BLaER1 (cell line): ENCODE results near the gene CYB561D1.
"Not testable (repeated sequence)": the region's sequence is repeated elsewhere in the genome, so short reads cannot be mapped to it uniquely, and the experiment has no call there.

Source experiments
- H3K27ac ChIP-seq: shearing (Covaris generic); formaldehyde crosslinking; 2 replicates; pipeline ENCODE4 v1.8.1; 2022
- H3K27me3 ChIP-seq: shearing (Covaris generic); formaldehyde crosslinking; 2 replicates; pipeline ENCODE4 v1.8.1; 2022
- H3K36me3 ChIP-seq: shearing (Covaris generic); formaldehyde crosslinking; 2 replicates; pipeline ENCODE4 v1.8.1; 2022
- H3K4me1 ChIP-seq: shearing (Covaris generic); formaldehyde crosslinking; 2 replicates; pipeline ENCODE4 v1.8.1; 2022
- H3K4me2 ChIP-seq: shearing (Covaris generic); formaldehyde crosslinking; 2 replicates; pipeline ENCODE4 v1.8.1; 2022
- H3K4me3 ChIP-seq: shearing (Covaris generic); formaldehyde crosslinking; 2 replicates; pipeline ENCODE4 v1.8.1; 2022
- H3K9ac ChIP-seq: shearing (Covaris generic); formaldehyde crosslinking; 2 replicates; pipeline ENCODE4 v1.8.1; 2022
- H3K9me3 ChIP-seq: shearing (Covaris generic); formaldehyde crosslinking; 2 replicates; pipeline ENCODE4 v1.8.1; 2022
- H4K20me1 ChIP-seq: shearing (Covaris generic); formaldehyde crosslinking; 2 replicates; pipeline ENCODE4 v1.8.1; 2022
- Cebpa-rat ChIP-seq: shearing (Covaris generic); IDR thresholded peaks from 2 replicates; pipeline ENCODE4 v1.8.1; 2022

Gene CYB561D1

GRCh38 chr1:109468061-109468460 is 25.8 kb upstream of the CYB561D1 start:
- Histone ChIP-seq H3K27me3 (peaks cover 60% of the 10 kb centered on the region), H3K9me3 (peaks cover 16% of the 10 kb centered on the region), H3K9ac (no peak overlapping the region), H3K27ac (no peak overlapping the region), H3K36me3 (no peaks in the 10 kb centered on the region), H3K4me3 (no peak overlapping the region), H4K20me1 (no peaks in the 10 kb centered on the region), H3K4me2 (no peak overlapping the region), H3K4me1 (peaks cover 9% of the 10 kb centered on the region; the same call in 1 of the 2 replicates)
- TF ChIP-seq Cebpa-rat = no peak

- no peak overlapping the region for H3K4me3 ChIP-seq
- peaks cover 60% of the 10 kb centered on the region for H3K27me3 ChIP-seq
- H3K9me3 ChIP-seq = peaks cover 16% of the 10 kb centered on the region
- H3K4me1 ChIP-seq = peaks cover 9% of the 10 kb centered on the region; the same call in 1 of the 2 replicates
- H3K9ac ChIP-seq = no peak overlapping the region
- H3K36me3 ChIP-seq = no peaks in the 10 kb centered on the region
- no peak for TF ChIP-seq Cebpa-rat
- no peaks in the 10 kb centered on the region for H4K20me1 ChIP-seq
- no peak overlapping the region for H3K4me2 ChIP-seq
- no peak overlapping the region for H3K27ac ChIP-seq
Measured at GRCh38 chr1:109468903-109469302, 25.0 kb upstream of the CYB561D1 start.

GRCh38 chr1:109470245-109470644 is 23.6 kb upstream of the CYB561D1 start:
- Histone ChIP-seq H3K27me3 (peaks cover 50% of the 10 kb centered on the region), H4K20me1 (no peaks in the 10 kb centered on the region), H3K9me3 (peaks cover 16% of the 10 kb centered on the region), H3K4me3 (no peak overlapping the region), H3K4me1 (peaks cover 9% of the 10 kb centered on the region; the same call in 1 of the 2 replicates), H3K9ac (no peak overlapping the region), H3K4me2 (no peak overlapping the region), H3K36me3 (no peaks in the 10 kb centered on the region), H3K27ac (no peak overlapping the region)
- TF ChIP-seq Cebpa-rat = no peak

GRCh38 chr1:109472779-109473178 is 21.1 kb upstream of the CYB561D1 start:
- Histone ChIP-seq H3K4me1 (no peaks in the 10 kb centered on the region), H4K20me1 (no peaks in the 10 kb centered on the region), H3K27me3 (peaks cover 24% of the 10 kb centered on the region), H3K36me3 (no peaks in the 10 kb centered on the region), H3K4me3 (no peak overlapping the region), H3K9me3 (no peaks in the 10 kb centered on the region), H3K4me2 (no peak overlapping the region), H3K9ac (no peak overlapping the region), H3K27ac (no peak overlapping the region)
- no peak for TF ChIP-seq Cebpa-rat

GRCh38 chr1:109473284-109474057 is 20.4 kb upstream of the CYB561D1 start:
- H3K27me3 ChIP-seq = peaks cover 17% of the 10 kb centered on the region
- not testable (repeated sequence) for H3K9me3 ChIP-seq, H3K9ac ChIP-seq, H3K27ac ChIP-seq, H3K4me2 ChIP-seq, H3K4me1 ChIP-seq, H3K4me3 ChIP-seq, H4K20me1 ChIP-seq, H3K36me3 ChIP-seq

- H3K27me3 ChIP-seq = peaks cover 10% of the 10 kb centered on the region
- H4K20me1 ChIP-seq = no peaks in the 10 kb centered on the region
- no peak for TF ChIP-seq Cebpa-rat
- no peak overlapping the region for H3K4me2 ChIP-seq
- no peaks in the 10 kb centered on the region for H3K4me1 ChIP-seq
- no peak overlapping the region for H3K4me3 ChIP-seq
- no peak overlapping the region for H3K27ac ChIP-seq
- no peaks in the 10 kb centered on the region for H3K9me3 ChIP-seq
- no peak overlapping the region for H3K9ac ChIP-seq
- H3K36me3 ChIP-seq = no peaks in the 10 kb centered on the region
Measured at GRCh38 chr1:109474697-109475096, 19.2 kb upstream of the CYB561D1 start.

GRCh38 chr1:109475261-109475660 is 18.6 kb upstream of the CYB561D1 start:
- Histone ChIP-seq H3K27me3 (peaks cover 5% of the 10 kb centered on the region), H3K27ac (no peak overlapping the region), H3K4me2 (no peak overlapping the region), H3K4me1 (no peaks in the 10 kb centered on the region), H3K4me3 (no peak overlapping the region), H3K36me3 (no peaks in the 10 kb centered on the region), H3K9ac (no peak overlapping the region), H3K9me3 (no peaks in the 10 kb centered on the region), H4K20me1 (no peaks in the 10 kb centered on the region)
- no peak for TF ChIP-seq Cebpa-rat

GRCh38 chr1:109476825-109477224 is 17.1 kb upstream of the CYB561D1 start:
- no peaks in the 10 kb centered on the region for H3K27me3 ChIP-seq
- no peaks in the 10 kb centered on the region for H3K9me3 ChIP-seq
- no peak overlapping the region for H3K4me2 ChIP-seq
- H3K9ac ChIP-seq = no peak overlapping the region
- H3K4me1 ChIP-seq = no peaks in the 10 kb centered on the region
- H3K36me3 ChIP-seq = no peaks in the 10 kb centered on the region
- H3K4me3 ChIP-seq = no peak overlapping the region
- H4K20me1 ChIP-seq = no peaks in the 10 kb centered on the region
- H3K27ac ChIP-seq = no peak overlapping the region
- no peak for TF ChIP-seq Cebpa-rat

- H3K27me3 ChIP-seq = no peaks in the 10 kb centered on the region
- no peaks in the 10 kb centered on the region for H3K9me3 ChIP-seq
- no peak for TF ChIP-seq Cebpa-rat
- H3K4me3 ChIP-seq = no peak overlapping the region
- no peak overlapping the region for H3K9ac ChIP-seq
- no peak overlapping the region for H3K27ac ChIP-seq
- H3K4me2 ChIP-seq = no peak overlapping the region
- peaks cover 1% of the 10 kb centered on the region for H3K4me1 ChIP-seq
- no peaks in the 10 kb centered on the region for H4K20me1 ChIP-seq
- no peaks in the 10 kb centered on the region for H3K36me3 ChIP-seq
Measured at GRCh38 chr1:109477821-109478220, 16.1 kb upstream of the CYB561D1 start.

- no peaks in the 10 kb centered on the region for H3K9me3 ChIP-seq
- no peaks in the 10 kb centered on the region for H4K20me1 ChIP-seq
- no peak overlapping the region for H3K9ac ChIP-seq
- TF ChIP-seq Cebpa-rat = no peak
- no peak overlapping the region for H3K4me2 ChIP-seq
- H3K27ac ChIP-seq = no peak overlapping the region
- no peak overlapping the region for H3K4me3 ChIP-seq
- no peaks in the 10 kb centered on the region for H3K27me3 ChIP-seq
- no peaks in the 10 kb centered on the region for H3K36me3 ChIP-seq
- peaks cover 6% of the 10 kb centered on the region for H3K4me1 ChIP-seq
Measured at GRCh38 chr1:109478806-109479205, 15.1 kb upstream of the CYB561D1 start.
